ENCODE results near the gene TMEM63A.

DNA sequence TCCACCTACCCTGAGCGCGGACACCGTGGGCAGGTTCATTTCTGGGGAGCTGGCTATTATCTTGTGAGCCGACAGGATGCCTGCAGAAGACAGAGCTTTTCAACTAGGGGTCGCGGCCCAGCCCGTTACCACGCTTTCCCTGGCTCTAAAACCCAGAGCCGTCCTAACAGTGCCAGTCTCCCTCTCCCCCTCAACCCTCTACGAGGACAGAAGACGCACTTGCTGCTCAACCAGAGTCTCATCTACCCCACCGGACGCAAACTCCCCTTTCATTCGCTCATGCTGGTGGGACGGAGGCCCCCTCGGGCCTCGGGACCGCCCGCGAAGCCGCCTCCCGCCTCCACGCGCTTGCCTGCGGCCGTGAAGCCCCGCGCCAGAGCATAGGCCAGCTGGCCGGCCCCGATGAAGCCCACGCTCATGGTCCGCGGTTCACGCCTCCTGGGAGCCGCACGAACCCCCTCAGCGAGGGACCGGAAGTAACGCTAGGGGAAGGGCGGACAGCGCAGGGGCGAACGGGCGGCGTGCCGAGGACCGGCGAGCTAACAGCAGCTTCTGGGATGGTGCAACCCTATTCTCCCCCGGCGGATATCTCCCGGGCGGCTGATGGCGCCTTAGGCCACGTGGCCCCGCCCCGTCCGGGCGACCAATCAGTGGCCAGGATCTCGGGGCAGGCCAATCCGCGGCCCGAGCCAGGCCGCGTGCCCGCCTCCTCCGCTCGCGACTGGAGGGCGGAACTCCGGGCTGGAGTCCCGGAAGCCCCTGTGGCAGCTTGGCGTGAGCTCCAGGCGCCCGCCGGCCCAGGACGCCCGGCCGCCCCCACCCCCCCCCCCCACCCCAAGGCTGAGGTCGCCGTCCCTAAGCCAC, 41.7 kb upstream of the TMEM63A start, which contains the start of gene PYCR2:
- TF ChIP-seq, protein P1, sequence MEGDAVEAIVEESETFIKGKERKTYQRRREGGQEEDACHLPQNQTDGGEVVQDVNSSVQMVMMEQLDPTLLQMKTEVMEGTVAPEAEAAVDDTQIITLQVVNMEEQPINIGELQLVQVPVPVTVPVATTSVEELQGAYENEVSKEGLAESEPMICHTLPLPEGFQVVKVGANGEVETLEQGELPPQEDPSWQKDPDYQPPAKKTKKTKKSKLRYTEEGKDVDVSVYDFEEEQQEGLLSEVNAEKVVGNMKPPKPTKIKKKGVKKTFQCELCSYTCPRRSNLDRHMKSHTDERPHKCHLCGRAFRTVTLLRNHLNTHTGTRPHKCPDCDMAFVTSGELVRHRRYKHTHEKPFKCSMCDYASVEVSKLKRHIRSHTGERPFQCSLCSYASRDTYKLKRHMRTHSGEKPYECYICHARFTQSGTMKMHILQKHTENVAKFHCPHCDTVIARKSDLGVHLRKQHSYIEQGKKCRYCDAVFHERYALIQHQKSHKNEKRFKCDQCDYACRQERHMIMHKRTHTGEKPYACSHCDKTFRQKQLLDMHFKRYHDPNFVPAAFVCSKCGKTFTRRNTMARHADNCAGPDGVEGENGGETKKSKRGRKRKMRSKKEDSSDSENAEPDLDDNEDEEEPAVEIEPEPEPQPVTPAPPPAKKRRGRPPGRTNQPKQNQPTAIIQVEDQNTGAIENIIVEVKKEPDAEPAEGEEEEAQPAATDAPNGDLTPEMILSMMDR (conservative IDR thresholded peaks at IDR 0.05; ENCODE audit: low read depth, low read length): no peak
- no peak for TF ChIP-seq EZH2phosphoT487 (IDR thresholded peaks at IDR 0.05; ENCODE audit: borderline replicate concordance, low read length)
- no peak for TF ChIP-seq EZH2 (IDR thresholded peaks at IDR 0.05; ENCODE audit: low read length, unreplicated experiment)
